Breast epithelium (tissue), 3 donors: ENCODE measurements around the gene ALPK3.

Experiments used
- POLR2A ChIP-seq: fragments of 450-650 bp; IDR thresholded peaks from one replicate; pipeline ENCODE4 v1.6.1; 2016; ENCODE audit warnings: antibody characterized with exemption, mild to moderate bottlenecking, moderate library complexity
- POLR2AphosphoS5 ChIP-seq, 3 donors: sonication (generic); formaldehyde crosslinking; IDR thresholded peaks; one replicate each; pipeline ENCODE4 v1.6.1; 2017; ENCODE audit warnings: antibody characterized with exemption in 3 of 3
- TF ChIP-seq, protein P1 (sequence below), 3 donors: fragments of 450-650 bp; IDR thresholded peaks; one replicate each; pipeline ENCODE4 v1.5.1; 2016 to 2017; ENCODE audit warnings: antibody characterized with exemption in 3 of 3, mild to moderate bottlenecking in 3 of 3, moderate library complexity in 3 of 3

DNA sequence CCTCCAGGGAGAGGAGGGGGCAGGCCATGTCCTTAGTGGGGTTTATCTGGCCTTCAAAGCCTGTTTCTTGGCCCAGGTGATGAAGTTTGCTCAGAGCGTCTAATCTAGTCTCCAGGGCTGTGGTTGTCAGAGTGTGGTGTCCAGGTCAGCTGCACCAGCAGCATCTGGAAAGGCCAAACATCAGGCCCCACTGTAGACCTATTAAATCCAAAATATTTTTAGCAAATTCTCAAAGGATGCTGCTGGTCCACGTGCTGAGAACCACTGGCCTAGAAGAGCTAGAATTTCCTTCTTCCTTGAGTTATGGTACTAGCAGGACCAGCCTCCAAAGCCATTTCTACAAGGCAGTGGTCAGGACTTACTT is 96.2 kb downstream of the ALPK3 start:
- TF ChIP-seq, protein P1, sequence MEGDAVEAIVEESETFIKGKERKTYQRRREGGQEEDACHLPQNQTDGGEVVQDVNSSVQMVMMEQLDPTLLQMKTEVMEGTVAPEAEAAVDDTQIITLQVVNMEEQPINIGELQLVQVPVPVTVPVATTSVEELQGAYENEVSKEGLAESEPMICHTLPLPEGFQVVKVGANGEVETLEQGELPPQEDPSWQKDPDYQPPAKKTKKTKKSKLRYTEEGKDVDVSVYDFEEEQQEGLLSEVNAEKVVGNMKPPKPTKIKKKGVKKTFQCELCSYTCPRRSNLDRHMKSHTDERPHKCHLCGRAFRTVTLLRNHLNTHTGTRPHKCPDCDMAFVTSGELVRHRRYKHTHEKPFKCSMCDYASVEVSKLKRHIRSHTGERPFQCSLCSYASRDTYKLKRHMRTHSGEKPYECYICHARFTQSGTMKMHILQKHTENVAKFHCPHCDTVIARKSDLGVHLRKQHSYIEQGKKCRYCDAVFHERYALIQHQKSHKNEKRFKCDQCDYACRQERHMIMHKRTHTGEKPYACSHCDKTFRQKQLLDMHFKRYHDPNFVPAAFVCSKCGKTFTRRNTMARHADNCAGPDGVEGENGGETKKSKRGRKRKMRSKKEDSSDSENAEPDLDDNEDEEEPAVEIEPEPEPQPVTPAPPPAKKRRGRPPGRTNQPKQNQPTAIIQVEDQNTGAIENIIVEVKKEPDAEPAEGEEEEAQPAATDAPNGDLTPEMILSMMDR (IDR thresholded peaks at IDR 0.05) = no peak
- TF ChIP-seq POLR2AphosphoS5 (IDR thresholded peaks at IDR 0.05) (no peak), POLR2A (no peak)
